CD14-positive monocyte (primary cell): ENCODE measurements around the gene ADAM19. TPM values are rescaled to one million over a fixed set of nuclear protein-coding genes. Genes with fewer than 3 reads are reported as not detected.

Experiments
- DNase-seq, 3 donors: peaks; one replicate each; pipeline ENCODE4 v3.0.0-alpha.2; 2011 to 2022
- H2AFZ ChIP-seq: 2 replicates; pipeline ENCODE4 v1.6.0; 2012; ENCODE audit warnings: mild to moderate bottlenecking, low read depth, low read length, inconsistent platforms; ENCODE audit not compliant: insufficient read depth, poor library complexity, severe bottlenecking
- H3K27ac ChIP-seq, 2 donors: 1 replicate in 1 of 2; 2 replicates in 1 of 2; pipeline ENCODE4 v1.5.1; 2012 to 2013; ENCODE audit warnings: low read length in 2 of 2, control low read depth in 1 of 2, inconsistent platforms in 1 of 2, low read depth in 1 of 2, mild to moderate bottlenecking in 1 of 2
- H3K27me3 ChIP-seq, 2 donors: one replicate each; pipeline versions ENCODE4 v1.6.0 to v1.6.1; 2011 to 2013; ENCODE audit warnings: low read length in 2 of 2; ENCODE audit not compliant: control insufficient read depth in 2 of 2, insufficient read depth in 2 of 2
- H3K36me3 ChIP-seq, 2 donors: replicated peaks in 1 of 2; 1 replicate in 1 of 2; 2 replicates in 1 of 2; pipeline versions ENCODE4 v1.5.1 to v1.6.1; 2012 to 2013; ENCODE audit warnings: low read length in 2 of 2, control low read depth in 1 of 2, inconsistent platforms in 1 of 2, mild to moderate bottlenecking in 1 of 2; ENCODE audit not compliant: insufficient read depth in 2 of 2, control insufficient read depth in 1 of 2
- H3K4me1 ChIP-seq, 2 donors: 1 replicate in 1 of 2; 2 replicates in 1 of 2; pipeline versions ENCODE4 v1.5.1 to v1.6.1; 2012 to 2013; ENCODE audit warnings: low read length in 2 of 2, control low read depth in 1 of 2, inconsistent platforms in 1 of 2, mild to moderate bottlenecking in 1 of 2, moderate library complexity in 1 of 2; ENCODE audit not compliant: insufficient read depth in 2 of 2, control insufficient read depth in 1 of 2
- H3K4me2 ChIP-seq: replicated peaks from 2 replicates; pipeline ENCODE3; 2012; ENCODE audit warnings: low read length, moderate library complexity, mild to moderate bottlenecking; ENCODE audit not compliant: poor library complexity, severe bottlenecking; ENCODE audit errors: extremely low read depth
- H3K4me3 ChIP-seq, 3 experiments: fragments of 200-600 bp in 1 of 3; sonication (generic) in 1 of 3; replicated peaks in 1 of 3; 1 replicate in 2 of 3; 2 replicates in 1 of 3; pipeline ENCODE4 v1.5.1; 2011 to 2013; ENCODE audit warnings: low read length in 3 of 3, mild to moderate bottlenecking in 3 of 3, control low read depth in 2 of 3, low read depth in 2 of 3, inconsistent platforms in 1 of 3, moderate library complexity in 1 of 3
- H3K79me2 ChIP-seq: 2 replicates; pipeline ENCODE4 v1.6.0; 2012; ENCODE audit warnings: mild to moderate bottlenecking, control low read depth, inconsistent platforms, low read length, moderate library complexity; ENCODE audit not compliant: insufficient read depth
- H3K9ac ChIP-seq: 2 replicates; pipeline ENCODE4 v1.6.0; 2017; ENCODE audit warnings: low read length, mild to moderate bottlenecking; ENCODE audit not compliant: insufficient read depth, poor library complexity, severe bottlenecking
- H3K9me3 ChIP-seq, 2 donors: replicated peaks in 1 of 2; 1 replicate in 1 of 2; 2 replicates in 1 of 2; pipeline versions ENCODE4 v1.5.1 to v1.6.1; 2012 to 2013; ENCODE audit warnings: low read length in 2 of 2, control low read depth in 1 of 2; ENCODE audit not compliant: control insufficient read depth in 1 of 2, insufficient read depth in 1 of 2
- H4K20me1 ChIP-seq: 2 replicates; pipeline ENCODE4 v1.6.0; 2012; ENCODE audit warnings: mild to moderate bottlenecking, low read length, control low read depth, moderate library complexity; ENCODE audit not compliant: insufficient read depth
- H3K27ac Mint-ChIP-seq, 7 donors: one replicate each; pipeline ENCODE4 v1.8.0; 2020; ENCODE audit warnings: mild to moderate bottlenecking in 7 of 7, mixed read lengths in 7 of 7, moderate library complexity in 6 of 7, inconsistent platforms in 2 of 7
- H3K27me3 Mint-ChIP-seq, 3 donors: one replicate each; pipeline ENCODE4 v1.8.0; 2021 to 2022; ENCODE audit warnings: low read depth in 3 of 3, mild to moderate bottlenecking in 3 of 3, mixed read lengths in 3 of 3, moderate library complexity in 3 of 3, inconsistent platforms in 1 of 3
- H3K36me3 Mint-ChIP-seq, 2 donors: one replicate each; pipeline ENCODE4 v1.8.0; 2020; ENCODE audit warnings: mixed read lengths in 2 of 2, inconsistent platforms in 1 of 2, mild to moderate bottlenecking in 1 of 2
- H3K4me1 Mint-ChIP-seq: one replicate; pipeline ENCODE4 v1.8.0; 2020; ENCODE audit warnings: mild to moderate bottlenecking, mixed read lengths
- H3K4me3 Mint-ChIP-seq, 2 donors: one replicate each; pipeline ENCODE4 v1.8.0; 2020; ENCODE audit warnings: mild to moderate bottlenecking in 2 of 2, mixed read lengths in 2 of 2, moderate library complexity in 1 of 2
- H3K9me3 Mint-ChIP-seq, 7 donors: one replicate each; pipeline ENCODE4 v1.8.0; 2020 to 2022; ENCODE audit warnings: mixed read lengths in 7 of 7, mild to moderate bottlenecking in 6 of 7, moderate library complexity in 6 of 7, inconsistent platforms in 2 of 7
- CTCF ChIP-seq: fragments of 200-600 bp; IDR thresholded peaks from one replicate; pipeline ENCODE4 v1.8.0; 2022; ENCODE audit warnings: antibody characterized with exemption, mild to moderate bottlenecking
- WGBS: methylation state at CpG from one replicate; pipeline ENCODE4 v1.1.5; 2013; ENCODE audit warnings: missing lambda C conversion rate; ENCODE audit not compliant: insufficient coverage; 5-methylcytosine and 5-hydroxymethylcytosine counted together
- intact Hi-C, 2 donors: fragments of 100-400 bp; cut with micrococcal nuclease; formaldehyde crosslinking; loops; one replicate each; pipeline versions ENCODE4 v1.15.0 to v1.15.1; 2023
- polyA plus RNA-seq, 3 donors: library from polyadenylated mRNA; depleted of rRNA in 1 of 3; unstranded in 2 of 3; stranded (reverse) in 1 of 3; fragments of 300-500 nt in 2 of 3; fragments of >200 nt in 1 of 3; fragmentation: Illumina TruSeq in 2 of 3; gene quantifications; 1 replicate in 2 of 3; 2 replicates in 1 of 3; pipeline ENCODE4 v1.2.3, GENCODE V29; 2012 to 2021

Gene ADAM19
- polyA plus RNA-seq, 3 donors: 3.0 to 12.7 (median 6.2) TPM

DNA sequence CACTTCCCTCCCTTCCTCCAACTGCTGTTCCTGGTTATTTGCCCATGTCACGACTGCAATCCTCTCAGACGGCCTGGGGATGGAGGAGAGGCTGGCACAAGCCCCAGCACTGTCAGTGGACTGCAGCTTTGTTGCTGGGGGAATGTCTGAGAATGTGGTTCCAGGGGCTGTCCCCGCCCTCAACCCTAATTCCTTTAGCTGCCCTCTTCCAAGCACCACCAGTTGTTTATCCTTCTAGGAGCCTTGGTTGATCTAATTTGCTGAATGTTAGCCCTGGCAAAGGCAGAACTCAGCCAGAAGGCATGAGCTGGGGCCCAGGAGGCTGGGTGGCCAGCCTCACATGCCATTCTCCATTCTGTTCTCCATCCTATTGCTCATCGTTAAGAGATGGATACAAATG is 51.6 kb downstream of the ADAM19 start:
- Histone ChIP-seq H3K27ac (no peak overlapping the region), H3K27me3 (no peaks in the 10 kb centered on the region), H3K36me3 (peaks cover 3 to 58% of the 10 kb centered on the region in 2 donors), H3K9ac (no peak overlapping the region), H3K4me3 (no peak overlapping the region), H3K9me3 (no peaks in the 10 kb centered on the region), H3K4me2 (no peak overlapping the region), H2AFZ (no peak overlapping the region), H4K20me1 (peaks cover 41% of the 10 kb centered on the region), H3K4me1 (peaks cover 15 to 25% of the 10 kb centered on the region in 2 donors), H3K79me2 (no peaks in the 10 kb centered on the region)
- H3K27ac Mint-ChIP-seq: peak overlapping the region in 1 of 7 donors; percentile 56
- H3K4me3 Mint-ChIP-seq: no peak overlapping the region
- DNase-seq: no peak
- WGBS: no CpG with 5 or more reads among the region's 4 CpGs
- TF ChIP-seq CTCF: no peak
- intact Hi-C loops: no loop called here
- H3K4me1 Mint-ChIP-seq: peaks cover 26% of the 10 kb centered on the region
- peaks cover 0 to 3% (median 0%) of the 10 kb centered on the region in 3 donors for H3K27me3 Mint-ChIP-seq
- H3K36me3 Mint-ChIP-seq: peaks cover 43 to 46% of the 10 kb centered on the region in 2 donors
- peaks cover 0 to 2% (median 0%) of the 10 kb centered on the region in 7 donors for H3K9me3 Mint-ChIP-seq

GRCh38 chr5:157521704-157522029 is 53.9 kb downstream of the ADAM19 start:
- peaks cover 41% of the 10 kb centered on the region for H4K20me1 ChIP-seq
- H2AFZ ChIP-seq: no peak overlapping the region
- DNase-seq: no peak
- H3K4me3 ChIP-seq: no peak overlapping the region
- peaks cover 15% of the 10 kb centered on the region for H3K4me1 Mint-ChIP-seq
- no peak overlapping the region for H3K4me2 ChIP-seq
- H3K36me3 ChIP-seq: peaks cover 13 to 64% of the 10 kb centered on the region in 2 donors
- no peak for TF ChIP-seq CTCF
- peaks cover 0 to 5% (median 1%) of the 10 kb centered on the region in 3 donors for H3K27me3 Mint-ChIP-seq
- no peaks in the 10 kb centered on the region for H3K27me3 ChIP-seq
- H3K9me3 ChIP-seq: no peaks in the 10 kb centered on the region
- H3K9me3 Mint-ChIP-seq: peaks cover 0 to 2% (median 0%) of the 10 kb centered on the region in 7 donors
- H3K36me3 Mint-ChIP-seq: peaks cover 49% of the 10 kb centered on the region in 2 donors
- H3K4me3 Mint-ChIP-seq: no peak overlapping the region
- H3K9ac ChIP-seq: no peak overlapping the region
- intact Hi-C loops: no loop called here
- no peak overlapping the region for H3K27ac ChIP-seq
- H3K4me1 ChIP-seq: peaks cover 4 to 14% of the 10 kb centered on the region in 2 donors
- no peaks in the 10 kb centered on the region for H3K79me2 ChIP-seq
- H3K27ac Mint-ChIP-seq: no peak overlapping the region
- WGBS: 100% methylated on average over 4 of the region's 5 CpGs
